HCT116 (cell line): ENCODE data around the gene LHX5. TPM values are rescaled to one million over a fixed set of nuclear protein-coding genes. Genes with fewer than 3 reads are reported as not detected.

Source experiments
- ATAC-seq: fragments of 200-7000 bp; cut with Tn5 transposase; 2 replicates; pipeline ENCODE4 v1.9.1; 2020; ENCODE audit warnings: mild to moderate bottlenecking, moderate library complexity
- BruUV-seq: library from RNA; stranded (reverse); fragments of 400-500 nt; replicated peaks from 2 replicates; lab custom pipeline; 2021; lab: Mats Ljungman, UMichigan
- CTCF ChIA-PET: fragments of 300-600 bp; sonication (Branson Sonifier 250); formaldehyde crosslinking; loops from one replicate; lab custom pipeline; 2021; ENCODE audit warnings: antibody characterized with exemption; lab: Charles Lee
- POLR2A ChIA-PET: fragments of 300-600, 350-600 bp; sonication (Branson Sonifier 250); formaldehyde crosslinking; loops from one replicate; lab custom pipeline; 2021; ENCODE audit warnings: antibody characterized with exemption; lab: Charles Lee
- RAD21 ChIA-PET, 2 experiments: fragments of 300-600 bp; sonication (Branson Sonifier 250); formaldehyde crosslinking; loops; one replicate each; lab custom pipeline; 2023; ENCODE audit warnings: low total read pairs in 2 of 2; ENCODE audit not compliant: uncharacterized antibody in 2 of 2, unreplicated experiment in 2 of 2, low non-redundant PET in 1 of 2; lab: Charles Lee
- DNase-seq: peaks from one replicate; pipeline ENCODE4 v3.0.0-alpha.2; 2010; ENCODE audit warnings: low read depth, low spot score
- H2AFZ ChIP-seq: fragments of 200-600 bp; shearing (Covaris generic), sonication (generic); 2 replicates; pipeline ENCODE4 v1.6.1; 2017; ENCODE audit warnings: low read depth, mixed run types, mixed read lengths, antibody characterized with exemption, low read length; ENCODE audit not compliant: poor library complexity, severe bottlenecking
- H3K27ac ChIP-seq: 2 replicates; pipeline ENCODE4 v1.5.1; 2012; ENCODE audit warnings: low read depth, low read length
- H3K27me3 ChIP-seq: fragments of 200-600 bp; sonication (generic); 2 replicates; pipeline ENCODE4 v1.6.1; 2016; ENCODE audit warnings: mixed run types, low read length, mixed read lengths; ENCODE audit not compliant: insufficient read depth
- H3K36me3 ChIP-seq, 2 experiments: fragments of 200-500 bp in 1 of 2; fragments of 200-600 bp in 1 of 2; sonication (Bioruptor generic) in 1 of 2; sonication (generic) in 1 of 2; 2 replicates each; pipeline versions ENCODE4 v1.5.1 to v1.6.1; 2014 to 2016; ENCODE audit warnings: low read length in 2 of 2, inconsistent platforms in 1 of 2, mixed read lengths in 1 of 2, mixed run types in 1 of 2; ENCODE audit not compliant: insufficient read depth in 2 of 2, control insufficient read depth in 1 of 2
- H3K4me1 ChIP-seq, 2 experiments: fragments of 200-600 bp in 1 of 2; sonication (generic) in 1 of 2; 2 replicates each; pipeline versions ENCODE4 v1.5.1 to v1.6.1; 2012 to 2017; ENCODE audit warnings: low read length in 2 of 2, inconsistent platforms in 1 of 2, mild to moderate bottlenecking in 1 of 2, mixed read lengths in 1 of 2, mixed run types in 1 of 2, moderate library complexity in 1 of 2; ENCODE audit not compliant: insufficient read depth in 2 of 2, control insufficient read depth in 1 of 2
- H3K4me2 ChIP-seq: fragments of 200-600 bp; sonication (generic); 2 replicates; pipeline ENCODE4 v1.6.1; 2017; ENCODE audit warnings: mixed run types, low read length, mixed read lengths
- H3K4me3 ChIP-seq, 2 experiments: fragments of 200-600 bp in 1 of 2; sonication (generic) in 1 of 2; replicated peaks in 1 of 2; 2 replicates each; pipeline ENCODE4 v1.5.1; 2011 to 2016; ENCODE audit warnings: low read length in 2 of 2, control low read depth in 1 of 2, low read depth in 1 of 2, mild to moderate bottlenecking in 1 of 2, mixed read lengths in 1 of 2, mixed run types in 1 of 2
- H3K79me2 ChIP-seq: fragments of 200-600 bp; sonication (generic); 2 replicates; pipeline ENCODE4 v1.6.1; 2017; ENCODE audit warnings: mild to moderate bottlenecking, mixed run types, low read length, moderate library complexity, mixed read lengths; ENCODE audit not compliant: insufficient read depth
- H3K9ac ChIP-seq: fragments of 200-600 bp; sonication (generic); 2 replicates; pipeline ENCODE4 v1.6.1; 2016; ENCODE audit warnings: low read length, mixed read lengths
- H3K9me2 ChIP-seq: fragments of 200-600 bp; sonication (generic), shearing (Covaris generic); 2 replicates; pipeline ENCODE4 v1.6.1; 2017; ENCODE audit warnings: mixed run types, mild to moderate bottlenecking, moderate library complexity; ENCODE audit not compliant: insufficient read depth
- H3K9me3 ChIP-seq, 2 experiments: fragments of 200-500 bp in 1 of 2; fragments of 200-600 bp in 1 of 2; sonication (Bioruptor generic) in 1 of 2; sonication (generic) in 1 of 2; 2 replicates each; pipeline ENCODE4 v1.6.1; 2014 to 2017; ENCODE audit warnings: low read length in 2 of 2, mixed read lengths in 2 of 2, inconsistent platforms in 1 of 2, low read depth in 1 of 2, mild to moderate bottlenecking in 1 of 2, mixed run types in 1 of 2, moderate library complexity in 1 of 2; ENCODE audit not compliant: control insufficient read depth in 1 of 2, insufficient read depth in 1 of 2
- H4K20me1 ChIP-seq: fragments of 200-600 bp; sonication (generic), shearing (Covaris generic); 2 replicates; pipeline ENCODE4 v1.6.1; 2017; ENCODE audit warnings: mixed run types, mild to moderate bottlenecking, moderate library complexity; ENCODE audit not compliant: insufficient read depth
- CBX3 ChIP-seq: IDR thresholded peaks from 2 replicates; pipeline ENCODE4 v1.6.1; 2012; ENCODE audit warnings: low read depth
- CEBPB ChIP-seq: IDR thresholded peaks from 2 replicates; pipeline ENCODE4 v1.6.1; 2012; ENCODE audit warnings: low read depth
- CTCF ChIP-seq, 3 experiments: fragments of 200-600 bp in 1 of 3; sonication (generic) in 1 of 3; IDR thresholded peaks in 2 of 3; conservative IDR thresholded peaks in 1 of 3; 2 replicates each; pipeline ENCODE4 v1.5.1; 2012 to 2017; ENCODE audit warnings: low read depth in 2 of 3, low read length in 2 of 3, antibody characterized with exemption in 1 of 3, borderline replicate concordance in 1 of 3, control low read depth in 1 of 3, mild to moderate bottlenecking in 1 of 3, mixed read lengths in 1 of 3, mixed run types in 1 of 3, moderate library complexity in 1 of 3; ENCODE audit not compliant: insufficient read depth in 1 of 3
- EGR1 ChIP-seq: IDR thresholded peaks from 2 replicates; pipeline ENCODE4 v1.6.1; 2012; ENCODE audit warnings: low read depth
- ELF1 ChIP-seq: IDR thresholded peaks from 2 replicates; pipeline ENCODE4 v1.6.1; 2012; ENCODE audit warnings: low read depth, borderline replicate concordance
- FOSL1 ChIP-seq: IDR thresholded peaks from 2 replicates; pipeline ENCODE4 v1.6.1; 2012; ENCODE audit warnings: low read depth
- JUND ChIP-seq: IDR thresholded peaks from 2 replicates; pipeline ENCODE4 v1.6.1; 2012
- MAX ChIP-seq: IDR thresholded peaks from 2 replicates; pipeline ENCODE4 v1.6.1; 2012
- SIN3A ChIP-seq: IDR thresholded peaks from 2 replicates; pipeline ENCODE4 v1.6.1; 2012; ENCODE audit warnings: low read depth
- SP1 ChIP-seq: IDR thresholded peaks from 2 replicates; pipeline ENCODE4 v1.6.1; 2012; ENCODE audit warnings: low read depth
- SRF ChIP-seq: IDR thresholded peaks from 2 replicates; pipeline ENCODE4 v1.6.1; 2012; ENCODE audit warnings: low read depth
- TCF7L2 ChIP-seq: IDR thresholded peaks from 2 replicates; pipeline ENCODE4 v1.7.0; 2011; ENCODE audit warnings: borderline replicate concordance, inconsistent platforms; ENCODE audit not compliant: insufficient read depth, insufficient read length; ENCODE audit errors: extremely low read depth
- YY1 ChIP-seq: IDR thresholded peaks from 2 replicates; pipeline ENCODE4 v1.6.1; 2011; ENCODE audit warnings: low read length, low read depth, moderate library complexity, mild to moderate bottlenecking; ENCODE audit not compliant: insufficient replicate concordance; ENCODE audit errors: extremely low read depth
- ZBTB33 ChIP-seq: IDR thresholded peaks from 2 replicates; pipeline ENCODE4 v1.6.1; 2011; ENCODE audit warnings: mild to moderate bottlenecking, low read length, moderate library complexity; ENCODE audit not compliant: insufficient replicate concordance; ENCODE audit errors: extremely low read depth
- ZNF274 ChIP-seq: fragments of 200-500 bp; sonication (Bioruptor generic); IDR thresholded peaks from 2 replicates; pipeline ENCODE4 v1.6.1; 2014; ENCODE audit warnings: mild to moderate bottlenecking, low read depth, low read length, inconsistent platforms
- intact Hi-C: fragments of 100-400 bp; cut with micrococcal nuclease; formaldehyde crosslinking; loops from 2 replicates; pipeline ENCODE4 v1.10.0; 2022
- total RNA-seq: library from RNA; stranded (reverse); gene quantifications from one replicate; pipeline ENCODE4 v1.2.1, GENCODE V29; 2021; ENCODE audit not compliant: unreplicated experiment

Gene LHX5
- total RNA-seq, 1 experiment from 2014 or later = 2.4 TPM

- Histone ChIP-seq H3K79me2 (no peaks in the 10 kb centered on the region), H3K9me3 (no peaks in the 10 kb centered on the region), H3K27ac (no peak overlapping the region), H4K20me1 (no peaks in the 10 kb centered on the region), H3K36me3 (no peaks in the 10 kb centered on the region), H3K27me3 (peaks cover 56% of the 10 kb centered on the region), H3K4me1 (no peaks in the 10 kb centered on the region), H3K4me3 (no peak overlapping the region), H2AFZ (no peak overlapping the region), H3K9me2 (no peaks in the 10 kb centered on the region), H3K4me2 (no peak overlapping the region), H3K9ac (no peak overlapping the region)
- ATAC-seq (no peak), DNase-seq (no peak)
- POLR2A ChIA-PET = no interaction called here
- no TSS peak for BruUV-seq
- no peak for TF ChIP-seq ZBTB33
- TF ChIP-seq ZNF274 = no peak
- TF ChIP-seq SIN3A = no peak
- no peak for TF ChIP-seq CBX3
- TF ChIP-seq YY1 = no peak
- no peak for TF ChIP-seq MAX
- TF ChIP-seq TCF7L2 = no peak
- intact Hi-C loops = no loop called here
- CTCF ChIA-PET = no interaction called here
- RAD21 ChIA-PET = no interaction called here
Measured at GRCh38 chr12:113500306-113500675, 28.6 kb upstream of the LHX5 start.

GRCh38 chr12:113498490-113498889 lies 26.8 kb upstream of the LHX5 start:
- Histone ChIP-seq H3K79me2 (no peaks in the 10 kb centered on the region), H3K9me2 (no peaks in the 10 kb centered on the region), H3K27ac (no peak overlapping the region), H3K9ac (no peak overlapping the region), H3K9me3 (no peaks in the 10 kb centered on the region), H3K4me3 (no peak overlapping the region), H3K36me3 (no peaks in the 10 kb centered on the region), H3K4me1 (no peaks in the 10 kb centered on the region), H4K20me1 (no peaks in the 10 kb centered on the region), H2AFZ (no peak overlapping the region), H3K4me2 (no peak overlapping the region), H3K27me3 (peaks cover 70% of the 10 kb centered on the region)
- ChIA-PET POLR2A (no interaction called here), RAD21 (no interaction called here), CTCF (no interaction called here)
- no TSS peak for BruUV-seq
- ATAC-seq = no peak
- no peak for DNase-seq
- intact Hi-C loops = no loop called here
- no peak for TF ChIP-seq EGR1
- no peak for TF ChIP-seq SRF
- TF ChIP-seq SIN3A = no peak
- TF ChIP-seq CBX3 = no peak
- TF ChIP-seq TCF7L2 = no peak
- TF ChIP-seq ELF1 = no peak
- TF ChIP-seq CTCF (IDR thresholded peaks at IDR 0.05 in 2 of 3, conservative IDR thresholded peaks at IDR 0.05 in 1 of 3; ENCODE audit: borderline replicate concordance in 1 of 3, insufficient read depth in 1 of 3, low read depth in 2 of 3, low read length in 2 of 3) = no peak
- TF ChIP-seq SP1 = no peak
- no peak for TF ChIP-seq YY1
- no peak for TF ChIP-seq JUND
- TF ChIP-seq ZNF274 = no peak
- TF ChIP-seq CEBPB = no peak
- TF ChIP-seq MAX = no peak
- TF ChIP-seq FOSL1 = no peak
